Measurements from ENCODE around the gene HSPA1A.
"Not testable (repeated sequence)": the region's sequence is repeated elsewhere in the genome, so short reads cannot be mapped to it uniquely, and the experiment has no call there.

HSPA1A gene

DNA sequence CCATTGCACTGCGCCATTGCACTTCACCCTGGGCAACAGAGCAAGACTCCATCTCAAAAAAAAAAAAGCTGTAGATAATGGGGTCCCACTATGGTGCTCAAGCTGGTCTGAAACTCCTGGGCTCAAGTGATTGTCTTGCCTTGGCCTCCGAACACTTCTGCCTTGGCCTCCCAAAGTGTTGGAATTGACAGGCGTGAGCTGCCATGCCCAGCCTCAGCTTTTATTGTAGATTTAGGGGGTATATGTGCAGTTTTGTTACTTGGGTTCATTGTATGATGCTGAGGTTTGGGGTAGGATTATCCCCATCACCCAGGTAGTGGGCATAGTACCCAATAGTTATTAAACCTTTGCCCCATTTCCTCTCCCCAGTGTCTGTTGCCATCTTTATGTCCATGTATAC lies 23.6 kb downstream of the HSPA1A start:
- H3K27ac ChIP-seq (ENCODE audit: low read depth, low read length): peak overlapping the region; percentile 18

DNA sequence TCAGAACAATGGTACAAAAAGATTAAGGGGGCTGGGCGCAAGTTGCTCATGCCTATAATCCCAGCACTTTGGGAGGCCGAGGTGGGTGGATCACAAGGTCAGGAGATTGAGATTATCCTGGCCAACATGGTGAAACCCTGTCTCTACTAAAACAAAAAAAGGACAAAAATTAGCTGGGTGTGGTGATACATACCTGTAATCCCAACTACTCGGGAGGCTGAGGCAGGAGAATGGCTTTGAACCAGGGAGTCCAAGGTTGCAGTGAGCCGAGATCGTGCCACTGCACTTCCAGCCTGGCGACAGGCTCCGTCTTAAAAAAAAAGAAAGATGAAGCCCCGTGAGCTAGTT lies 24.4 kb downstream of the HSPA1A start:
- peaks cover 54% of the 10 kb centered on the region for H3K36me3 ChIP-seq (ENCODE audit: control insufficient read depth, insufficient read depth, low read length)
- not testable (repeated sequence) for H3K9ac ChIP-seq (ENCODE audit: low read depth, low read length); H3K9me3 ChIP-seq (ENCODE audit: control insufficient read depth, insufficient read depth, low read length); H3K27me3 ChIP-seq (ENCODE audit: control insufficient read depth, insufficient read depth, low read length); H3K4me3 ChIP-seq (ENCODE audit: low read depth, low read length); H3K4me1 ChIP-seq (ENCODE audit: control insufficient read depth, insufficient read depth, low read length)
- peak overlapping the region; percentile 28 for H3K27ac ChIP-seq (ENCODE audit: low read depth, low read length)

More for the DNA sequence above, 23.6 kb downstream of the HSPA1A start:
- H3K9ac ChIP-seq (ENCODE audit: low read depth, low read length): no peak overlapping the region
- peaks cover 54% of the 10 kb centered on the region for H3K36me3 ChIP-seq (ENCODE audit: control insufficient read depth, insufficient read depth, low read length)
- H3K27me3 ChIP-seq (ENCODE audit: control insufficient read depth, insufficient read depth, low read length): no peaks in the 10 kb centered on the region
- peaks cover 7% of the 10 kb centered on the region for H3K4me1 ChIP-seq (ENCODE audit: control insufficient read depth, insufficient read depth, low read length)
- H3K4me3 ChIP-seq (ENCODE audit: low read depth, low read length): no peak overlapping the region
- H3K9me3 ChIP-seq (ENCODE audit: control insufficient read depth, insufficient read depth, low read length): no peaks in the 10 kb centered on the region

- H3K27me3 ChIP-seq (ENCODE audit: control insufficient read depth, insufficient read depth, low read length): no peaks in the 10 kb centered on the region
- H3K27ac ChIP-seq (ENCODE audit: low read depth, low read length): peak overlapping the region; percentile 18
- H3K36me3 ChIP-seq (ENCODE audit: control insufficient read depth, insufficient read depth, low read length): peaks cover 40% of the 10 kb centered on the region
- no peak overlapping the region for H3K4me3 ChIP-seq (ENCODE audit: low read depth, low read length)
- H3K4me1 ChIP-seq (ENCODE audit: control insufficient read depth, insufficient read depth, low read length): peaks cover 3% of the 10 kb centered on the region
- H3K9ac ChIP-seq (ENCODE audit: low read depth, low read length): no peak overlapping the region
- H3K9me3 ChIP-seq (ENCODE audit: control insufficient read depth, insufficient read depth, low read length): no peaks in the 10 kb centered on the region
Measured at GRCh38 chr6:31842053-31842452, 26.7 kb downstream of the HSPA1A start.

DNA sequence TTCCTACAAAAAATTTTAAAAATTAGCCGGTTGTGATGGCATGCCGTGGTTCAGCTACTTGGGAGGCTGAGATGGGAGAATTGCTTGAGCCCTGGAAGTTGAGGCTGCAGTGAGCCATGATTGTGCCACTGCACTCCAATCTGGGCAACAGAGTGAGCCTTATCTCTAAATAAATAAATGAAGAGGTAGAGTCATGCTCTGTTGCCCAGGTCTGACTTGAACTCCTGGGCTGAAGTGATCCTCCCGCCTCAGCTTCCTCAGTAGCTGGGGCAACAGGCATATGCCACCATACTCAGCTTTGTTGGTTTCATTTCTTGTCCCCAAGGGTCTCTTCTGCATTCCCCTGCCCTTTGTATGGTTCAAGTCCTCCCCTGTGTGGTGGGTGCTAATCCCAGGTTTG lies 29.2 kb downstream of the HSPA1A start:
- Histone ChIP-seq H3K4me1 (ENCODE audit: control insufficient read depth, insufficient read depth, low read length) (no peaks in the 10 kb centered on the region), H3K36me3 (ENCODE audit: control insufficient read depth, insufficient read depth, low read length) (peaks cover 15% of the 10 kb centered on the region), H3K4me3 (ENCODE audit: low read depth, low read length) (no peak overlapping the region), H3K27ac (ENCODE audit: low read depth, low read length) (no peak overlapping the region), H3K27me3 (ENCODE audit: control insufficient read depth, insufficient read depth, low read length) (no peaks in the 10 kb centered on the region), H3K9me3 (ENCODE audit: control insufficient read depth, insufficient read depth, low read length) (no peaks in the 10 kb centered on the region), H3K9ac (ENCODE audit: low read depth, low read length) (no peak overlapping the region)

DNA sequence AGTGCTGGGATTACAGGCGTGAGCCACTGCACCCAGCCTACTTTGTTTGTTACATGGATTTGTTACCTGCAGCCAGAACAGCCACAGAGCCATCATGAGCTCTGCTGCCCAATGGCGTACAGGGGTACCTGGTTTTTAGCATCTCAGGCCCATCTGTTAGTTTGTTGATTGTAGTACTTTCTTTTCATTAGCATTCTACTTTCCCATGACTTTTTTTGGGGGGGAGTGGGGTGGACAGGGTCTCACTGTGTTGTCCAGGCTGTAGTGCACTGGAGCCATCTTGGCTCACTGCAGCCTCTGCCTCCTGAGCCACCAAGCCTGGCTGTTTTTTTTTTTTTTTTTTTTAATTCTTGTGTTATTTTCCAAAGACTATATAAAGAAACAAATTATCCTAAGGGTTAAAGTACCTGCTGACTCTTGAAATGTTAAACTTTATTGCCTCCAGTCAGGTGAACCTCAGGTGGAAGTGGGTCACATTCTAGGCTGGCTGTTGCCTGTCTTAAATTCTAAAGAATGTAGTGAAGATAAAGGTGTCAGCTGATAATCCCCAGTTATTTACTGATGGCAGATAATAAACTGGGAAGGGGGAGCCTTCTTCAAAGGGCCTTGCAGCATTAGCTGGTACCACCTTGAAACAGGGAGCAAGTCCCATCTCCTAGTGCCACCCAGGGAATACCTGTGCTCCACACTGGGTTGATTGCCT lies 32.1 kb downstream of the HSPA1A start:
- no peak overlapping the region for H3K9ac ChIP-seq (ENCODE audit: low read depth, low read length)
- H3K4me3 ChIP-seq (ENCODE audit: low read depth, low read length): no peak overlapping the region
- no peaks in the 10 kb centered on the region for H3K27me3 ChIP-seq (ENCODE audit: control insufficient read depth, insufficient read depth, low read length)
- H3K27ac ChIP-seq (ENCODE audit: low read depth, low read length): no peak overlapping the region
- no peaks in the 10 kb centered on the region for H3K4me1 ChIP-seq (ENCODE audit: control insufficient read depth, insufficient read depth, low read length)
- H3K9me3 ChIP-seq (ENCODE audit: control insufficient read depth, insufficient read depth, low read length): no peaks in the 10 kb centered on the region
- no peaks in the 10 kb centered on the region for H3K36me3 ChIP-seq (ENCODE audit: control insufficient read depth, insufficient read depth, low read length)

GRCh38 chr6:31850765-31851484 lies 35.6 kb downstream of the HSPA1A start:
- no peak overlapping the region for H3K27ac ChIP-seq (ENCODE audit: low read depth, low read length)

GRCh38 chr6:31851485-31851832 lies 36.1 kb downstream of the HSPA1A start:
- Histone ChIP-seq H3K27ac (ENCODE audit: low read depth, low read length) (no peak overlapping the region), H3K36me3 (ENCODE audit: control insufficient read depth, insufficient read depth, low read length) (no peaks in the 10 kb centered on the region), H3K4me1 (ENCODE audit: control insufficient read depth, insufficient read depth, low read length) (no peaks in the 10 kb centered on the region), H3K9ac (ENCODE audit: low read depth, low read length) (no peak overlapping the region), H3K9me3 (ENCODE audit: control insufficient read depth, insufficient read depth, low read length) (peaks cover 5% of the 10 kb centered on the region; the same call in 1 of the 2 replicates), H3K4me3 (ENCODE audit: low read depth, low read length) (no peak overlapping the region), H3K27me3 (ENCODE audit: control insufficient read depth, insufficient read depth, low read length) (no peaks in the 10 kb centered on the region)

More at GRCh38 chr6:31850765-31851484, 35.6 kb downstream of the HSPA1A start:
- Histone ChIP-seq H3K4me1 (ENCODE audit: control insufficient read depth, insufficient read depth, low read length) (no peaks in the 10 kb centered on the region), H3K36me3 (ENCODE audit: control insufficient read depth, insufficient read depth, low read length) (no peaks in the 10 kb centered on the region), H3K27me3 (ENCODE audit: control insufficient read depth, insufficient read depth, low read length) (no peaks in the 10 kb centered on the region), H3K9me3 (ENCODE audit: control insufficient read depth, insufficient read depth, low read length) (peaks cover 5% of the 10 kb centered on the region; the same call in 1 of the 2 replicates), H3K9ac (ENCODE audit: low read depth, low read length) (no peak overlapping the region), H3K4me3 (ENCODE audit: low read depth, low read length) (no peak overlapping the region)

DNA sequence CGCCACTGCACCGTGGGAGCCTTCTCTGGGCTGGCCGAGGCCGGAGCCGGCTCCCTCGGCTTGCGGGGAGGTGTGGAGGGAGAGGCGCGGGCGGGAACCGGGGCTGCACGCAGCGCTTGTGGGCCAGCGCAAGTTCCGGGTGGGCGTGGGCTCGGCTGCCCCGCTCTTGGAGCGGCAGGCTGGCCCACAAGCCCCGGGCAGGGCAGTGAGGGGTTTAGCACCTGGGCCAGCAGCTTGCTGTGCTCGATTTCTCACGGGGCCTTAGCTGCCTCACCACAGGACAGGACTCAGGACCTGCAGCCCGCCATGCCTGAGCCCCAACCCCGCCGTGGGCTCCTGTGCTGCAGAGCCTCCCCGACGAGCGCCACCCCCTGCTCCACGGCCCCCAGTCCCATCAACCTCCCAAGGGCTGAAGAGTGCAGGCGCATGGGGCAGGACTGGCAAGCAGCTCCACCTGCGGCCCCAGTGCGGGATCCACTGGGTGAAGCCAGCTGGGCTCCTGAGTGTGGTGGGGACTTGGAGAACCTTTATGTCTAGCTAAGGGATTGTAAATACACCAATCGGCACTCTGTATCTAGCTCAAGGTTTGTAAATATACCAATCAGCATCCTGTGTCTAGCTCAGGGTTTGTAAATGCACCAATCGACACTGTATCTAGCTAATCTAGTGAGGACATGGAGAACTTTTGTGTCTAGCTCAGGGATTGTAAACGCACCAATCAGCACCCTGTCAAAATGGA lies 36.8 kb downstream of the HSPA1A start:
- H3K27ac ChIP-seq (ENCODE audit: low read depth, low read length): peak overlapping the region; percentile 12
- not testable (repeated sequence) for H3K9me3 ChIP-seq (ENCODE audit: control insufficient read depth, insufficient read depth, low read length); H3K4me3 ChIP-seq (ENCODE audit: low read depth, low read length); H3K4me1 ChIP-seq (ENCODE audit: control insufficient read depth, insufficient read depth, low read length); H3K27me3 ChIP-seq (ENCODE audit: control insufficient read depth, insufficient read depth, low read length); H3K9ac ChIP-seq (ENCODE audit: low read depth, low read length); H3K36me3 ChIP-seq (ENCODE audit: control insufficient read depth, insufficient read depth, low read length)

DNA sequence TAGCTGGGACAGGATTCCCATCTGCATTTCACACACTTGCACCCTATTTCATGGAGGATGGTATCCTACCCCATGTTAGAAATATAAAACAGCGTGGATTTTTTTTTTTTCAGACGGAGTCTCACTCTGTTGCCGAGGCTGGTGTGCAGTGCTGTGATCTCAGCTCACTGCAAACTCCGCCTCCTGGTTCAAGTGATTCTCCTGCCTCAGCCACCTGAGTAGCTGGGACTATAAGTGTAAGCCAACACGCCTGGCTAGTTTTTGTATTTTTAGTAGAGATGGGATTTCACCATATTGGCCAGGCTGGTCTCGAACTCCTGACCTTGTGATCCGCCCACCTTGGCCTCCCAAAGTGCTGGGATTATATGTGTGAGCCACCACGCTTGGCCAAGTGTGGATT lies 42.4 kb downstream of the HSPA1A start:
- not testable (repeated sequence) for H3K9me3 ChIP-seq (ENCODE audit: control insufficient read depth, insufficient read depth, low read length); H3K9ac ChIP-seq (ENCODE audit: low read depth, low read length); H3K27ac ChIP-seq (ENCODE audit: low read depth, low read length); H3K27me3 ChIP-seq (ENCODE audit: control insufficient read depth, insufficient read depth, low read length); H3K4me1 ChIP-seq (ENCODE audit: control insufficient read depth, insufficient read depth, low read length); H3K4me3 ChIP-seq (ENCODE audit: low read depth, low read length)
- peaks cover 26% of the 10 kb centered on the region for H3K36me3 ChIP-seq (ENCODE audit: control insufficient read depth, insufficient read depth, low read length)

DNA sequence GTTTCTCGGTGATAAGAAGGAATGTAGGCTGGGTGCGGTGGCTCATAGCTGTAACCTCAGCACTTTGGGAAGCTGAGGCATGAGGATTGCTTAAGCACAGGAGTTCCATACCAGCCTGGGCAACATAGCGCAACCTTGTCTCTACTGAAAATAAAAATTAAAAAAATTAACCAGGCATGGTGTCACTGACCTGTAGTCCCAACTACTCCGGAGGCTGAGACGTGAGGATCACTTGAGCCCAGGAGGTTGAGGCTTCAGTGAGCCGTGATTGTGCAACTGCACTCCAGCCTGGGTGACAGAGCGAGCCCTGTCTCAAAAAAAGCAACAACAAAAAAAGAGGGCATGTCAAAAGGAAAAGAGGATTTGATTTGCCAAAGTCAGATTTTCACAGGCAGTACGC lies 43.4 kb downstream of the HSPA1A start:
- H3K4me3 ChIP-seq (ENCODE audit: low read depth, low read length): no peak overlapping the region
- H3K27ac ChIP-seq (ENCODE audit: low read depth, low read length): no peak overlapping the region
- no peak overlapping the region for H3K9ac ChIP-seq (ENCODE audit: low read depth, low read length)
- no peaks in the 10 kb centered on the region for H3K27me3 ChIP-seq (ENCODE audit: control insufficient read depth, insufficient read depth, low read length)
- peaks cover 26% of the 10 kb centered on the region for H3K36me3 ChIP-seq (ENCODE audit: control insufficient read depth, insufficient read depth, low read length)
- H3K4me1 ChIP-seq (ENCODE audit: control insufficient read depth, insufficient read depth, low read length): no peaks in the 10 kb centered on the region
- no peaks in the 10 kb centered on the region for H3K9me3 ChIP-seq (ENCODE audit: control insufficient read depth, insufficient read depth, low read length)

GRCh38 chr6:31859923-31860322 lies 44.6 kb downstream of the HSPA1A start:
- Histone ChIP-seq H3K4me1 (ENCODE audit: control insufficient read depth, insufficient read depth, low read length) (peaks cover 6% of the 10 kb centered on the region; the same call in 1 of the 2 replicates), H3K36me3 (ENCODE audit: control insufficient read depth, insufficient read depth, low read length) (peaks cover 26% of the 10 kb centered on the region), H3K4me3 (ENCODE audit: low read depth, low read length) (no peak overlapping the region), H3K27ac (ENCODE audit: low read depth, low read length) (no peak overlapping the region), H3K9ac (ENCODE audit: low read depth, low read length) (no peak overlapping the region), H3K9me3 (ENCODE audit: control insufficient read depth, insufficient read depth, low read length) (no peaks in the 10 kb centered on the region), H3K27me3 (ENCODE audit: control insufficient read depth, insufficient read depth, low read length) (no peaks in the 10 kb centered on the region)
